Nephron progenitor cell (in vitro differentiated cells): ENCODE measurements around the gene FAM234A.

Experiments
- DNase-seq: peaks from one replicate; pipeline ENCODE4 v3.0.0; 2021
- H3K27ac Mint-ChIP-seq: 2 replicates; pipeline ENCODE4 v1.8.0; 2021; ENCODE audit warnings: mild to moderate bottlenecking, moderate library complexity, mixed read lengths
- H3K27me3 Mint-ChIP-seq: 2 replicates; pipeline ENCODE4 v1.8.0; 2021; ENCODE audit warnings: mild to moderate bottlenecking, low read depth, mixed read lengths; ENCODE audit not compliant: poor library complexity
- H3K36me3 Mint-ChIP-seq: 2 replicates; pipeline ENCODE4 v1.8.0; 2021; ENCODE audit warnings: low read depth, mixed read lengths
- H3K4me1 Mint-ChIP-seq: 2 replicates; pipeline ENCODE4 v1.8.0; 2021; ENCODE audit warnings: mixed read lengths
- H3K4me3 Mint-ChIP-seq: 2 replicates; pipeline ENCODE4 v1.8.0; 2021; ENCODE audit warnings: mild to moderate bottlenecking, moderate library complexity, mixed read lengths
- H3K9me3 Mint-ChIP-seq: 2 replicates; pipeline ENCODE4 v1.8.0; 2021; ENCODE audit warnings: mild to moderate bottlenecking, moderate library complexity, mixed read lengths
- CTCF ChIP-seq: fragments of 200-600 bp; sonication (generic); IDR thresholded peaks from 2 replicates; pipeline ENCODE4 v1.5.0; 2021; ENCODE audit warnings: antibody characterized with exemption

Gene FAM234A

DNA sequence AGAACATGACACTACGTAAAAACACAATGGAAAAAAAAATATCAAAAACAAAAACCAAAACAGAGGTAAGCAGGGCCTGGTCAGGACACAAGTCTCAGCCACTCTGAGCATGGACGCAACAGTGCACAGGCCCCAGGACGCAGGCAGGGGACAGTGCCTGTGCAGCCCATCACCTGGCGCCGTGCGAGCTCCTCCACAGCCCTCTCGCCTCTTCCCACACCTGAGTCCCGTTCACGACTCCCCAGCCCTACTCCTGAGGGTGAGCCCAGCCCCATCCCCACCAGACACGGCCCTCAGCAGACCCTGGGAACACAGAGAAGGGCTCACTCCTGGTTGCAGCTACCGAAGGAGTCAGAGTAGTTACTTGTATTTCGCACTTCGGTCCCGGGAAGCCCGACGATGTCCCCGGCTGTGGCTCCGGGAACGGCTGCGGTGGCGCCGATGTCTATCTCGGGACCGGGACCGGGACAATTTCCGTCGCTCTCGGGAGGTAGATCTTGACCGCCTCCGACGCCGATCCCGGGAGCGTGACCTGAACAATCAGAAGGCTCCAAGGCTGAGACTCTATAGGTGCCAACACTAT, 44.9 kb upstream of the FAM234A start:
- no peak for TF ChIP-seq CTCF
- Mint-ChIP-seq H3K4me1 (no peaks in the 10 kb centered on the region), H3K36me3 (peaks cover 70% of the 10 kb centered on the region), H3K4me3 (no peak overlapping the region), H3K9me3 (no peaks in the 10 kb centered on the region), H3K27ac (no peak overlapping the region), H3K27me3 (no peaks in the 10 kb centered on the region)
- no peak for DNase-seq

DNA sequence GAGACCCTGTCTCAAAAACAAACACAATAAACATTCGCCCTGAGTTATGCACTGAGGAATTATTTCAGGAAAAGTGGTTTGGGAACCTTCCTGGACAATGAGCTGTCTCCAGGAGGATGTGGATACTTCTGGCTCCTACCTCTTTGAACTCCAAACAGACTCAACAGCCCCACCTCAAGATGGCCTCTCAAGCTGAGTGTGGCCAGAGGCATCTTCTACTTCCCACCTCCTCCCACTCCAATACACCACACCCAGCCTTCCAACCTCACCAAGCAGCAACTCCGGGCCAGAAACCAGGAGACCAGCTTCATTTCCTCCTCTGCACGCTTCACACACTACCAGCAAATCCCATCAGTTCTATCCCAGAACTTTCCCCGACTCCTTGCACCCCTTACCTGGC, 42.8 kb upstream of the FAM234A start:
- H3K27me3 Mint-ChIP-seq = no peaks in the 10 kb centered on the region
- peaks cover 76% of the 10 kb centered on the region for H3K36me3 Mint-ChIP-seq
- peak overlapping the region; percentile 31 for H3K27ac Mint-ChIP-seq
- H3K4me1 Mint-ChIP-seq = no peaks in the 10 kb centered on the region
- H3K9me3 Mint-ChIP-seq = no peaks in the 10 kb centered on the region
- H3K4me3 Mint-ChIP-seq = no peak overlapping the region
- DNase-seq = no peak
- TF ChIP-seq CTCF = no peak

DNA sequence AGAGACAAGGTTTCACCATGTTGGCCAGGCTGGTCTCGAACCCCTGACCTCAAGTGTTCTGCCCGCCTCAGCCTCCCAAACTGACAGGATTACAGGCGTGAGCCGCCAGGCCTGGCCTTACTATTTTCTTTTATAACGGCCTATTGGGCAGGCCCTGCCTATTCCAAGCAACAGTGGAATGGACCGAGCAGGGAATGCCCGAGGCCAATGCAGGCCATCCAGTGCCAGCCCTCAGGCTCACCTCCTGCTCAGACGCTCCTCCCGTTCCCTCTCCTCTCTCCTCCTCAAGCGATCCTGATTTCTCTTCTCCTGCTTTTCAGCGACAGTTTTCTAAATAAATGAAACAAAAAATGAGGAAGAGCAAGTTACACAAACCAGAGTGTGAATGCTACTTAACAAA, 41.9 kb upstream of the FAM234A start:
- Mint-ChIP-seq H3K27ac (peak overlapping the region; percentile 83), H3K4me1 (no peaks in the 10 kb centered on the region), H3K9me3 (no peaks in the 10 kb centered on the region), H3K27me3 (no peaks in the 10 kb centered on the region), H3K36me3 (peaks cover 75% of the 10 kb centered on the region), H3K4me3 (no peak overlapping the region)
- TF ChIP-seq CTCF = no peak
- no peak for DNase-seq

GRCh38 chr16:193441-193840, 41.2 kb upstream of the FAM234A start:
- TF ChIP-seq CTCF = no peak
- Mint-ChIP-seq H3K4me1 (no peaks in the 10 kb centered on the region), H3K4me3 (no peak overlapping the region), H3K9me3 (no peaks in the 10 kb centered on the region), H3K27me3 (no peaks in the 10 kb centered on the region), H3K27ac (no peak overlapping the region), H3K36me3 (peaks cover 82% of the 10 kb centered on the region)
- DNase-seq = no peak

- Mint-ChIP-seq H3K9me3 (no peaks in the 10 kb centered on the region), H3K4me3 (no peak overlapping the region), H3K27me3 (no peaks in the 10 kb centered on the region), H3K4me1 (no peaks in the 10 kb centered on the region), H3K36me3 (peaks cover 82% of the 10 kb centered on the region), H3K27ac (no peak overlapping the region)
- DNase-seq = no peak
- no peak for TF ChIP-seq CTCF
Measured at GRCh38 chr16:194516-194915, 40.1 kb upstream of the FAM234A start.

- TF ChIP-seq CTCF = no peak
- no peak overlapping the region for H3K27ac Mint-ChIP-seq
- no peaks in the 10 kb centered on the region for H3K27me3 Mint-ChIP-seq
- no peaks in the 10 kb centered on the region for H3K4me1 Mint-ChIP-seq
- no peak overlapping the region for H3K4me3 Mint-ChIP-seq
- H3K9me3 Mint-ChIP-seq = no peaks in the 10 kb centered on the region
- DNase-seq = no peak
- H3K36me3 Mint-ChIP-seq = peaks cover 84% of the 10 kb centered on the region
Measured at GRCh38 chr16:200388-200787, 34.2 kb upstream of the FAM234A start.
